MCF 10A (cell line): ENCODE results near the gene PALM. TPM values are rescaled to one million over a fixed set of nuclear protein-coding genes. Genes with fewer than 3 reads are reported as not detected.
A peak's percentile ranks its signal among the peaks of the same experiment; 100 is the strongest.

ENCODE experiments used
- BruUV-seq: library from RNA; stranded (reverse); fragments of 400-500 nt; replicated peaks from 2 replicates; lab custom pipeline; 2021; lab: Mats Ljungman, UMichigan
- CTCF ChIA-PET: fragments of 300-600 bp; sonication (Branson Sonifier 250); formaldehyde crosslinking; extraction: SDS; loops from one replicate; lab custom pipeline; 2021; ENCODE audit warnings: antibody characterized with exemption, inconsistent platforms; lab: Yijun Ruan, JAX
- POLR2A ChIA-PET: fragments of 300-600, 350-650 bp; sonication (Branson Sonifier 250); formaldehyde crosslinking; extraction: SDS; loops from one replicate; lab custom pipeline; 2020; ENCODE audit warnings: antibody characterized with exemption, inconsistent platforms; lab: Yijun Ruan, JAX
- DNase-seq: peaks from one replicate; pipeline ENCODE4 v3.0.0-alpha.2; 2018; ENCODE audit not compliant: unreplicated experiment
- H3K27ac Mint-ChIP-seq: one replicate; pipeline ENCODE4 v1.8.0; 2022; ENCODE audit warnings: mild to moderate bottlenecking, low read depth, mixed read lengths; ENCODE audit not compliant: unreplicated experiment
- H3K27me3 Mint-ChIP-seq: one replicate; pipeline ENCODE4 v1.8.0; 2022; ENCODE audit warnings: mixed read lengths; ENCODE audit not compliant: insufficient read depth, unreplicated experiment
- H3K36me3 Mint-ChIP-seq: one replicate; pipeline ENCODE4 v1.8.0; 2022; ENCODE audit warnings: mild to moderate bottlenecking, moderate library complexity, mixed read lengths; ENCODE audit not compliant: insufficient read depth, unreplicated experiment
- H3K4me1 Mint-ChIP-seq: one replicate; pipeline ENCODE4 v1.8.0; 2022; ENCODE audit warnings: mixed read lengths; ENCODE audit not compliant: insufficient read depth, unreplicated experiment
- H3K4me3 Mint-ChIP-seq: one replicate; pipeline ENCODE4 v1.8.0; 2022; ENCODE audit warnings: mild to moderate bottlenecking, moderate library complexity, mixed read lengths; ENCODE audit not compliant: unreplicated experiment
- H3K9me3 Mint-ChIP-seq: one replicate; pipeline ENCODE4 v1.8.0; 2022; ENCODE audit warnings: mixed read lengths; ENCODE audit not compliant: unreplicated experiment
- CTCF ChIP-seq: fragments of 200-600 bp; IDR thresholded peaks from one replicate; pipeline ENCODE4 v1.8.0; 2022; ENCODE audit warnings: antibody characterized with exemption, mild to moderate bottlenecking; ENCODE audit not compliant: unreplicated experiment
- intact Hi-C: fragments of 100-400 bp; cut with micrococcal nuclease; formaldehyde crosslinking; loops from 2 replicates; pipeline ENCODE4 v1.14.1; 2022
- total RNA-seq: library from RNA; stranded (reverse); gene quantifications from 2 replicates; pipeline ENCODE4 v1.2.3, GENCODE V29; 2022

PALM gene
- total RNA-seq, 1 experiment from 2014 or later = 0.44 TPM

DNA sequence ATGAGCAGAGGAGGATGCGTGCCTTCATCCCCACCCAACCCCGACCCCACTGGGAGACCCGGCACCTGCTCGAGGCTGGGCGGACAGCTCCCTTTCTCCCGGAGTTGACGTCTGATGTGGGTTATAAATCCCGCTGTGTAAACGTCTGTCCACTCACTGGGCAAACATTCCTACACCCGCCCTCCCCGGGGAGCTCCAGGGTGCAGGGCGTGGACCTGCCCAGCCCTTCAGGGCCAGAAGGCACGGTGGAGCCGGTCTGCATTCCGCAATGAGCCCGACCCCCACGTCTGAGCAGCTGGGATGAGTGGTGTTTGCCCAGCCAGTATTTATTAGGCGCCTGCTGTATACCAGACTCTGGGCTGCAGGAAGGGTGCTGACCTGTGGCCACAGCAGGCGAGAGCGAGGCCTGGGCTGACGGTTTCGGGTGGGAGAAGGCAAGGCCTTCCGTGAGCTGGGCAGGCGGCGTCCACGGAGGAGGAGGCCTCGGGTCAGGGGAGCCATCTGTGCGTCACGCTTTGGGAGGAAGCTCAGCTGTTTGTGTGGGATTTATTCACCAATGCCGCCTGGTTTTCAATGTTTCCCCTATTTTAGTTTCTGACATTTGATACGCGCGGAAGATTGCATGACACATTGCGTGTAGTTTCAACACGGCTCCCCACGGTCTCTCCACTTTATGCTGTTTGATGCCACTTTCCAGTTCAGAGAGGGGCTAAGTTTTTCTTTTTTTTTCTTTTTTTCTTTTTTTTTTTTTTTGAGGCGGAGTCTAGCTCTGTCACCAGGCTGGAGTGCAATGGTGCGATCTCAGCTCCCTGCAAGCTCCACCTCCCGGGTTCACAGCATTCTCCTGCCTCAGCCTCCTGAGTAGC is 44.1 kb downstream of the PALM start:
- Mint-ChIP-seq H3K27ac (no peak overlapping the region), H3K4me3 (peak overlapping the region; percentile 25), H3K36me3 (peaks cover 16% of the 10 kb centered on the region), H3K4me1 (peaks cover 12% of the 10 kb centered on the region), H3K27me3 (no peaks in the 10 kb centered on the region), H3K9me3 (no peaks in the 10 kb centered on the region)
- peak; percentile 73 for DNase-seq
- POLR2A ChIA-PET = interaction anchor here (0.6 to 1.6 kb wide), 6 partner anchors 8 to 177 kb away, joined by 3 to 8 read pairs (median 4); no protein-coding TSS in a partner anchor
- no TSS peak for BruUV-seq
- TF ChIP-seq CTCF = no peak
- intact Hi-C loops = loop anchor here (5.0 kb wide), 1 partner anchor 76 kb away; the partner anchor contains the start of gene FSTL3
- CTCF ChIA-PET = interaction anchor here (0.6 to 1.0 kb wide), 3 partner anchors 18 to 1103 kb away, joined by 4 to 5 read pairs (median 4); no protein-coding TSS in a partner anchor

DNA sequence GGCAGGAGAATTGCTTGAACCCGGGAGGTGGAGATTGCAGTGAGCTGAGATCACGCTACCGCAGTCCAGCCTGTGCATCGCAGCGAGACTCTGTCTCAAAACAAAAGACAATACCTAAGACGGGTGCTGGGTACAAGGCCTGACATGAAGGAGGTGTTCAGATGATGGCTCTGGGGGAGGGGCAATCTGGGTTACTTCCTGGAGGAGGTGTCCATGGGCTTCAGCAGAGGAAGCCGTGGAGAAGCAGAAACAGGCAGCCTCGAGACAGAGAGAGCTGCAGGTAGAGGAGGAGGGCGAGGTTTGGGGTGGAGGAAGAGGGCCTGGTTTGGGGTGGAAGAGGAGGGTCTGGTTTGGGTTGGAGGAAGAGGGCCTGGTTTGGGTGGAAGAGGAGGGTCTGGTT is 45.8 kb downstream of the PALM start:
- CTCF ChIA-PET = interaction anchor here (0.6 kb wide), 2 partner anchors 15 to 1103 kb away, joined by 3 to 4 read pairs; no protein-coding TSS in a partner anchor
- H3K27ac Mint-ChIP-seq = no peak overlapping the region
- no peaks in the 10 kb centered on the region for H3K27me3 Mint-ChIP-seq
- H3K4me3 Mint-ChIP-seq = no peak overlapping the region
- no peak for DNase-seq
- peaks cover 32% of the 10 kb centered on the region for H3K36me3 Mint-ChIP-seq
- intact Hi-C loops = loop anchor here (5.0 kb wide), 1 partner anchor 77 kb away; the partner anchor contains the start of gene FSTL3
- TF ChIP-seq CTCF = no peak
- BruUV-seq = no TSS peak
- H3K9me3 Mint-ChIP-seq = no peaks in the 10 kb centered on the region
- POLR2A ChIA-PET = interaction anchor here (0.6 to 0.7 kb wide), 2 partner anchors 10 to 71 kb away, joined by 3 to 4 read pairs; no protein-coding TSS in a partner anchor
- peaks cover 12% of the 10 kb centered on the region for H3K4me1 Mint-ChIP-seq

- peaks cover 12% of the 10 kb centered on the region for H3K4me1 Mint-ChIP-seq
- H3K36me3 Mint-ChIP-seq = peaks cover 38% of the 10 kb centered on the region
- ChIA-PET CTCF (interaction anchor here (0.6 kb wide), 1 partner anchor 15 kb away, joined by 4 read pairs; no protein-coding TSS in a partner anchor), POLR2A (interaction anchor here (0.7 kb wide), 1 partner anchor 72 kb away, joined by 3 read pairs; no protein-coding TSS in a partner anchor)
- no peak overlapping the region for H3K27ac Mint-ChIP-seq
- H3K4me3 Mint-ChIP-seq = no peak overlapping the region
- no peak for TF ChIP-seq CTCF
- no peaks in the 10 kb centered on the region for H3K9me3 Mint-ChIP-seq
- intact Hi-C loops = no loop called here
- H3K27me3 Mint-ChIP-seq = no peaks in the 10 kb centered on the region
- DNase-seq = no peak
- BruUV-seq = no TSS peak
Measured at GRCh38 chr19:755063-755462, 46.3 kb downstream of the PALM start.

- DNase-seq = peak; percentile 29
Measured at GRCh38 chr19:756236-756635, 47.5 kb downstream of the PALM start.

More at GRCh38 chr19:756236-756635, 47.5 kb downstream of the PALM start:
- intact Hi-C loops = no loop called here
- Mint-ChIP-seq H3K27ac (no peak overlapping the region), H3K4me3 (no peak overlapping the region), H3K27me3 (no peaks in the 10 kb centered on the region), H3K4me1 (peaks cover 11% of the 10 kb centered on the region), H3K36me3 (peaks cover 47% of the 10 kb centered on the region), H3K9me3 (no peaks in the 10 kb centered on the region)
- ChIA-PET CTCF (interaction anchor here (0.7 kb wide), 1 partner anchor 20 kb away, joined by 5 read pairs; no protein-coding TSS in a partner anchor), POLR2A (interaction anchor here (0.6 kb wide), 1 partner anchor 18 kb away, joined by 3 read pairs; no protein-coding TSS in a partner anchor)
- no peak for TF ChIP-seq CTCF
- BruUV-seq = no TSS peak
